ENCODE data around the gene PUM1.

GRCh38 chr1:30988045-30988444 is 77.5 kb downstream of the PUM1 start:
- TF ChIP-seq EP300 (IDR thresholded peaks at IDR 0.05; ENCODE audit: borderline replicate concordance in 1 of 2, low read depth in 2 of 2, low read length in 2 of 2): no peak
- TF ChIP-seq, protein P1, sequence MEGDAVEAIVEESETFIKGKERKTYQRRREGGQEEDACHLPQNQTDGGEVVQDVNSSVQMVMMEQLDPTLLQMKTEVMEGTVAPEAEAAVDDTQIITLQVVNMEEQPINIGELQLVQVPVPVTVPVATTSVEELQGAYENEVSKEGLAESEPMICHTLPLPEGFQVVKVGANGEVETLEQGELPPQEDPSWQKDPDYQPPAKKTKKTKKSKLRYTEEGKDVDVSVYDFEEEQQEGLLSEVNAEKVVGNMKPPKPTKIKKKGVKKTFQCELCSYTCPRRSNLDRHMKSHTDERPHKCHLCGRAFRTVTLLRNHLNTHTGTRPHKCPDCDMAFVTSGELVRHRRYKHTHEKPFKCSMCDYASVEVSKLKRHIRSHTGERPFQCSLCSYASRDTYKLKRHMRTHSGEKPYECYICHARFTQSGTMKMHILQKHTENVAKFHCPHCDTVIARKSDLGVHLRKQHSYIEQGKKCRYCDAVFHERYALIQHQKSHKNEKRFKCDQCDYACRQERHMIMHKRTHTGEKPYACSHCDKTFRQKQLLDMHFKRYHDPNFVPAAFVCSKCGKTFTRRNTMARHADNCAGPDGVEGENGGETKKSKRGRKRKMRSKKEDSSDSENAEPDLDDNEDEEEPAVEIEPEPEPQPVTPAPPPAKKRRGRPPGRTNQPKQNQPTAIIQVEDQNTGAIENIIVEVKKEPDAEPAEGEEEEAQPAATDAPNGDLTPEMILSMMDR (IDR thresholded peaks at IDR 0.05; ENCODE audit: control extremely low read depth in 1 of 3, insufficient read depth in 1 of 3, low read depth in 1 of 3, low read length in 3 of 3): no peak
- no peak for TF ChIP-seq CEBPB (IDR thresholded peaks at IDR 0.05; ENCODE audit: low read depth, low read length)

All from H1 (cell line).